Neural progenitor cell (in vitro differentiated cells): ENCODE data around the gene SMAD2. TPM values are rescaled to one million over a fixed set of nuclear protein-coding genes. Genes with fewer than 3 reads are reported as not detected.
A peak's percentile ranks its signal among the peaks of the same experiment; 100 is the strongest.

Experiments used
- DNase-seq: peaks from one replicate; pipeline ENCODE4 v3.0.0-alpha.2; 2016; ENCODE audit warnings: low spot score
- H2AFZ ChIP-seq: fragments of 200-600 bp; sonication (generic); replicated peaks from 2 replicates; pipeline ENCODE4 v1.6.1; 2016; ENCODE audit warnings: antibody characterized with exemption
- H3F3A ChIP-seq: fragments of 200-600 bp; sonication (generic); 2 replicates; pipeline ENCODE4 v1.6.1; 2016; ENCODE audit warnings: antibody characterized with exemption, low read depth
- H3K27ac ChIP-seq: fragments of 200-600 bp; sonication (generic); 2 replicates; pipeline ENCODE4 v1.5.1; 2016; ENCODE audit warnings: mild to moderate bottlenecking
- H3K27me3 ChIP-seq: fragments of 200-600 bp; sonication (generic); 2 replicates; pipeline ENCODE4 v1.6.1; 2016; ENCODE audit warnings: mild to moderate bottlenecking, moderate library complexity
- H3K36me3 ChIP-seq: fragments of 200-600 bp; sonication (generic); 2 replicates; pipeline ENCODE4 v1.5.1; 2016
- H3K4me1 ChIP-seq: fragments of 200-600 bp; sonication (generic); 2 replicates; pipeline ENCODE4 v1.6.1; 2016; ENCODE audit warnings: mixed run types
- H3K4me2 ChIP-seq: fragments of 200-600 bp; sonication (generic); 2 replicates; pipeline ENCODE4 v1.6.1; 2016
- H3K4me3 ChIP-seq: fragments of 200-600 bp; sonication (generic); 2 replicates; pipeline ENCODE4 v1.5.1; 2016
- H3K79me2 ChIP-seq: fragments of 200-600 bp; sonication (generic); 2 replicates; pipeline ENCODE4 v1.6.1; 2016; ENCODE audit warnings: low read depth
- H3K9ac ChIP-seq: fragments of 200-600 bp; sonication (generic); 2 replicates; pipeline ENCODE4 v1.6.1; 2016
- H3K9me3 ChIP-seq: fragments of 200-600 bp; sonication (generic); 2 replicates; pipeline ENCODE4 v1.5.1; 2016; ENCODE audit warnings: low read depth
- H4K20me1 ChIP-seq: fragments of 200-600 bp; sonication (generic); 2 replicates; pipeline ENCODE4 v1.6.1; 2016; ENCODE audit warnings: low read depth
- H3K27ac Mint-ChIP-seq: 3 replicates; pipeline ENCODE4 v1.8.0; 2021; ENCODE audit warnings: mixed read lengths
- H3K27me3 Mint-ChIP-seq: 2 replicates; pipeline ENCODE4 v1.8.0; 2022; ENCODE audit warnings: low read depth, mild to moderate bottlenecking, inconsistent platforms, moderate library complexity, mixed read lengths; ENCODE audit not compliant: insufficient read depth
- H3K36me3 Mint-ChIP-seq: 3 replicates; pipeline ENCODE4 v1.8.0; 2021; ENCODE audit warnings: mixed read lengths
- H3K4me1 Mint-ChIP-seq: 3 replicates; pipeline ENCODE4 v1.8.0; 2021; ENCODE audit warnings: mixed read lengths
- H3K4me3 Mint-ChIP-seq: 3 replicates; pipeline ENCODE4 v1.8.0; 2021; ENCODE audit warnings: mild to moderate bottlenecking, moderate library complexity, mixed read lengths
- H3K9me3 Mint-ChIP-seq: 3 replicates; pipeline ENCODE4 v1.8.0; 2020; ENCODE audit warnings: mixed read lengths
- CTCF ChIP-seq: fragments of 200-600 bp; sonication (generic); IDR thresholded peaks from 2 replicates; pipeline ENCODE4 v1.5.1; 2017; ENCODE audit warnings: antibody characterized with exemption, mild to moderate bottlenecking
- EZH2 ChIP-seq: fragments of 200-600 bp; sonication (generic); IDR thresholded peaks from 2 replicates; pipeline ENCODE4 v1.6.1; 2017; ENCODE audit warnings: antibody characterized with exemption, mild to moderate bottlenecking, moderate library complexity
- EZH2phosphoT487 ChIP-seq: fragments of 200-600 bp; sonication (generic); IDR thresholded peaks from 2 replicates; pipeline ENCODE4 v1.6.1; 2017; ENCODE audit warnings: antibody characterized with exemption
- total RNA-seq: library from RNA; depleted of rRNA; stranded (reverse); fragments of >200 nt; gene quantifications from 2 replicates; pipeline ENCODE4 v1.2.3, GENCODE V29; 2015; ENCODE audit warnings: low replicate concordance

SMAD2 gene
- total RNA-seq, 1 donor from 2014 or later: 233 TPM

- TF ChIP-seq CTCF: no peak
- TF ChIP-seq EZH2phosphoT487: no peak
- no peak for TF ChIP-seq EZH2
- no peak for DNase-seq
- H3K4me1 ChIP-seq: no peaks in the 10 kb centered on the region
- peaks cover 9% of the 10 kb centered on the region for H3K9me3 Mint-ChIP-seq
- H3F3A ChIP-seq: no peaks in the 10 kb centered on the region
- no peaks in the 10 kb centered on the region for H3K79me2 ChIP-seq
- H3K9ac ChIP-seq: no peak overlapping the region
- no peaks in the 10 kb centered on the region for H4K20me1 ChIP-seq
- no peak overlapping the region for H3K27ac ChIP-seq
- no peaks in the 10 kb centered on the region for H3K4me1 Mint-ChIP-seq
- no peaks in the 10 kb centered on the region for H3K36me3 Mint-ChIP-seq
- no peak overlapping the region for H2AFZ ChIP-seq
- no peak overlapping the region for H3K4me2 ChIP-seq
- no peak overlapping the region for H3K27ac Mint-ChIP-seq
- peaks cover 12% of the 10 kb centered on the region for H3K27me3 Mint-ChIP-seq
- no peaks in the 10 kb centered on the region for H3K9me3 ChIP-seq
- no peak overlapping the region for H3K4me3 Mint-ChIP-seq
- no peak overlapping the region for H3K4me3 ChIP-seq
- no peaks in the 10 kb centered on the region for H3K27me3 ChIP-seq
- H3K36me3 ChIP-seq: no peaks in the 10 kb centered on the region
Measured at GRCh38 chr18:47777626-47778025, 152.8 kb downstream of the SMAD2 start.

DNA sequence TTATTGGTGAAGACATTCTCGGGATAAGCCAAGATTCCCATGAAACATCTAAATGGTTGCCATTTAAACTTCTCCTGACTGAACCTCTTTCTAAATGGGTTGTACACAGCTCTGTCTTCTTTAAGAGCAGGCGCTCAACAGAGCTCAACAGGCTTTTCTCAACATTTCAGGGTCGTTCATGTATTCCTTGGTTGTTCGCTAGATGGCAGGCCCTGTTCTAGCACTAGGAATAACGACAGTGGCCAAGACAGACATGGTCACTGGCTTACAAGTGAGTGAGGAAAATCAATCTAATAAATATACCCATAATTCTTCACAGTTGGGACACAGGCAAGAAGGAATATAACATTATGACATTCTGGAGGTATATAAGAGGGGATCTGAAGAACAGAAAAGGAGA lies 154.5 kb downstream of the SMAD2 start:
- Mint-ChIP-seq H3K4me1 (no peaks in the 10 kb centered on the region), H3K9me3 (peaks cover 4% of the 10 kb centered on the region), H3K27me3 (peaks cover 14% of the 10 kb centered on the region), H3K36me3 (no peaks in the 10 kb centered on the region), H3K4me3 (no peak overlapping the region), H3K27ac (no peak overlapping the region)
- no peak overlapping the region for H3K4me2 ChIP-seq
- no peaks in the 10 kb centered on the region for H4K20me1 ChIP-seq
- H3K27me3 ChIP-seq: no peaks in the 10 kb centered on the region
- H3K4me3 ChIP-seq: no peak overlapping the region
- no peak overlapping the region for H3K27ac ChIP-seq
- no peak overlapping the region for H2AFZ ChIP-seq
- no peaks in the 10 kb centered on the region for H3F3A ChIP-seq
- no peaks in the 10 kb centered on the region for H3K79me2 ChIP-seq
- DNase-seq: no peak
- H3K36me3 ChIP-seq: no peaks in the 10 kb centered on the region
- no peaks in the 10 kb centered on the region for H3K9me3 ChIP-seq
- TF ChIP-seq CTCF (peak; percentile 23), EZH2 (no peak), EZH2phosphoT487 (no peak)
- H3K9ac ChIP-seq: no peak overlapping the region
- no peaks in the 10 kb centered on the region for H3K4me1 ChIP-seq

GRCh38 chr18:47773931-47774330 lies 156.5 kb downstream of the SMAD2 start:
- H2AFZ ChIP-seq: no peak overlapping the region
- no peaks in the 10 kb centered on the region for H3K36me3 ChIP-seq
- Mint-ChIP-seq H3K4me3 (no peak overlapping the region), H3K27ac (no peak overlapping the region), H3K9me3 (peaks cover 4% of the 10 kb centered on the region), H3K36me3 (no peaks in the 10 kb centered on the region), H3K4me1 (peaks cover 6% of the 10 kb centered on the region), H3K27me3 (peaks cover 9% of the 10 kb centered on the region)
- no peak overlapping the region for H3K4me3 ChIP-seq
- H3F3A ChIP-seq: no peaks in the 10 kb centered on the region
- no peaks in the 10 kb centered on the region for H3K27me3 ChIP-seq
- no peaks in the 10 kb centered on the region for H3K9me3 ChIP-seq
- no peaks in the 10 kb centered on the region for H3K79me2 ChIP-seq
- no peak overlapping the region for H3K9ac ChIP-seq
- no peak for TF ChIP-seq CTCF
- TF ChIP-seq EZH2: no peak
- no peak for TF ChIP-seq EZH2phosphoT487
- DNase-seq: no peak
- H3K27ac ChIP-seq: no peak overlapping the region
- H3K4me2 ChIP-seq: no peak overlapping the region
- no peaks in the 10 kb centered on the region for H4K20me1 ChIP-seq
- H3K4me1 ChIP-seq: no peaks in the 10 kb centered on the region
